Measurements from ENCODE around the gene PODNL1.
A peak's percentile ranks its signal among the peaks of the same experiment; 100 is the strongest.

PODNL1 gene, protein sequence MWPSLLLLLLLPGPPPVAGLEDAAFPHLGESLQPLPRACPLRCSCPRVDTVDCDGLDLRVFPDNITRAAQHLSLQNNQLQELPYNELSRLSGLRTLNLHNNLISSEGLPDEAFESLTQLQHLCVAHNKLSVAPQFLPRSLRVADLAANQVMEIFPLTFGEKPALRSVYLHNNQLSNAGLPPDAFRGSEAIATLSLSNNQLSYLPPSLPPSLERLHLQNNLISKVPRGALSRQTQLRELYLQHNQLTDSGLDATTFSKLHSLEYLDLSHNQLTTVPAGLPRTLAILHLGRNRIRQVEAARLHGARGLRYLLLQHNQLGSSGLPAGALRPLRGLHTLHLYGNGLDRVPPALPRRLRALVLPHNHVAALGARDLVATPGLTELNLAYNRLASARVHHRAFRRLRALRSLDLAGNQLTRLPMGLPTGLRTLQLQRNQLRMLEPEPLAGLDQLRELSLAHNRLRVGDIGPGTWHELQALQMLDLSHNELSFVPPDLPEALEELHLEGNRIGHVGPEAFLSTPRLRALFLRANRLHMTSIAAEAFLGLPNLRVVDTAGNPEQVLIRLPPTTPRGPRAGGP

DNA sequence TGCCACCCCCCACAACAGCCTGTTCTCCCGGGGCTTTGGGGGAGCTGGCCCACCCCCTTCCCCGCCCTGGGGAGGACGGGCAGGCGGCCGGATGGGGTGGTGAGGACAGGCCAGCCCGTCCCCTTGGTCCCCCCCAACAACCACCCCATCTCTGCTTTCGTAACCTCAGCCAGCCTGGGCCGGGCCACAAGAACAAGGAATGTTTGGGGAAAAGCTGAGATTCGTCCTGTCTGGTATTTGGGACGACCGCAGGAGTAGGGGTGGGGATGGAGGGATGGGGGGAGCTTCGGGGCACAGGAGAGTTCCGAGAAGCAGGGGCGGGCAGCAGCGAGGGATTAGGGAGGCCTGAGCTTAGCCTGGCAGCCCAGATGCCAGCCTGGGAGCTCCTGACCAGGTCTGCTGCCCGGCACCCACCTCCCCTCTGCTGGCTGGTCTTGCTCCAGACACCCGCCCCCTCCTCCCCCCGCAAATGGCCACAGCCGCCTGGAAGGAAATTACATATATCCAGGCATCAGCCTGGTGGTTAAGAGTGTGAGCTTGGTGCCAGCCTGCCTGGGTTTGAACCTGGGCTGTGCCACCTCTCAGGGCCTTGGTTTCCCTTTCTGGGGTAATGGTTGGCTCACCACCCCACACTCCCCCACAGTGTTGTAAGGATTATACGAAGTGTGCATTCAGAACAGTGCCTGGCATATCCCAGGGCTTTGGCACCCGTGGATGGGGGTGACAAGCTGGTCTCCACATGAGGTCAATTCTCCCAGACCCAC is at the start of gene PODNL1:
TSS of gene PODNL1 (minus strand) at position 117 of the 764 bp plus-strand sequence. CDS start 236 bp downstream, outside the sequence.
- TF ChIP-seq GATA1 (IDR thresholded peaks at IDR 0.05; ENCODE audit: low read depth, low read length) (no peak), POLR2A (IDR thresholded peaks at IDR 0.05; ENCODE audit: low read length) (no peak)
- no peak for DNase-seq

DNA sequence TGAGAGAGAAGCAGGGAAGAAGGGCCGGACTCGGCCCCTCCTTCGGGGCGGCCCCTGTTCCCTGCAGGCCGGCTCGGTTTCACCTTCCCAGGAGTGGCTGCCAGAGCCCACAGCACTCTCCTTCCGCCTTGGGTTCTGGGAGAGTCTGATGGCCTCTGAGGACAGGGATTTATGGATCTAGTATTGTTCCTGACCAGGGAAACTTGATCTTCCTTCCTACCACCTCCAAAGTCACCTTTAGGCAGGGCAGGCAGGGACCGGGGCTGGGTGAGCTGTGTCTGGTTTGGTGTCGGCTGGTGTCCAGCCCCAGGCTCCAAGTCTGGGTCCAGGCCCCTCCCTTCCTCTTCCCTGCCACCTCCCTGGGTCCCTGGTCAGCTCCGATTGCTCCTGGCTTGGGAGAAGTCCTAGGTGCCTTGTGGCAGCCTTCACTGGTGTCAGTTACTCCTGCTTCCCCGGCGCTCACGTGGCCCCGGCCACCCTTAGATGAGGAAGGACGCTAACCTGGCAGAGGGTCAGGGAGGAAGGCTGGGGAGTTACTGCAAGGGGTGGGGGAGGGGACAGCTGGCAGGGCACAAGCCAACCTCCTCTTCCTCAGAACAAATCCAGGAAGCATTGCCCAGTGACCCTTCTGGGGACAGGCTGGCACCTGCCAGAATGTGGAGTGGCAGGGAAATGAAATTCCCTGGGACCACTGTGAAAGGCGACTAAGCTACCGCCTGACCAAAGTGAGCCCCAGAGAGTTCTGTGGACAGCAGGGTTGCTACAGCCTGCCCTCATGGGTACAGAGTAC is 49.1 kb upstream of the PODNL1 start:
- TF ChIP-seq GATA1 (IDR thresholded peaks at IDR 0.05; ENCODE audit: low read depth, low read length) = no peak
- no peak for DNase-seq

DNA sequence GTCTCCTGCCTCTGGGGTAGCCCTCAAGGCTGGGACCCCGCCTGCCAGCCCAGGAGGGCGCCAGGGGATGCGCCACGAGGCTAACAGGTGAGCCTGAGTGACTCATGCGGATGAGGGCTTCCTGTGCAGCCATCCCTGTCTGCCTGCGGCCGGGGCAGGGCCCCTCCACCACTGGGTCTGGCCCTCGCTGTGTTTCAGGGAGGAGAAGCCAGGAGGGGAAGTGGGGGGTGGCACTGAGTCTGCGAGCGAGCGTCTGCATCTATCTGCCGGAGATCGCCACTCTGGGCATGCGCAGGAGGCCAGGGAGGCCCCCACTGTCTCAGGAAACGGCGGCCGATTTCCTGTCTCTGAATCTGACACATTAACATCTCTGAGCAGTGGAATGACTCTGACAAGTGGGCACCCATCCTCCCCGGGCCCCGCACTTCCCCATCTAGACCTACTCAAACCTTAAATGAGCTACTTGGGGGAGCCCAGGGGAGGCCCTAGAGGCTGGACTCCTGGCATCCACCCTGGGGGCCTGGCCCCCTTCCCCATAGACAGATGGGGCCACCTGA is 48.2 kb upstream of the PODNL1 start:
- TF ChIP-seq GATA1 (IDR thresholded peaks at IDR 0.05; ENCODE audit: low read depth, low read length) (no peak), POLR2A (IDR thresholded peaks at IDR 0.05; ENCODE audit: low read length) (no peak)
- peak; percentile 61 to 67 for DNase-seq

DNA sequence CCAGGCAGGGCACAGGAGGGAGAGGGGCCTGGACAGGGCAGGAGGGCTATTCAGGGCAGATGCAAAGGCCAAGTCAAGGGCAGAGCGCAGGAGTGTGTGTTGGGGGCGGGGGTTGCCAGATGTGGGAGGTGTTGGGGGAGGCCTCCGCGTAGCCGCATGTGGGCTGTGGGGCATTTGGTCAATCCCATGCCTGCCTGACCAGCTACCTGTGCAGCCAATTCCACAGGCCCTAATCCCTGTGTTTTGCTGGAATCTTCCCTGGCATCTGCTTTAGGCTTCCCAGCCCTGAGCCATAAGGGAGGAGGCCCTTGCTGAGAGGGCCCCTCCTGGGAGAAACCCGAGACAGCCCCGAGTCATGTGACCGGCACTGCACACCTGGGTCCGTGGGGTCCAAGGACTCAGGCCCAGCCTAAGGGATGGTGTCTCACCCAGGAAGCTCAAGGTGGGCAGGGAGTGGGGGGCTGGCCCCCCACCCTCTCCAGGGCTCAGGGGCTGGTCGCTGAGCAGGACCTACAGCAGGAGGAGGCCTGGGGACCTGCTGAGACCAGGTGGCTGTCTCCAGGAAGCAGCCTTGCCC is 47.6 kb upstream of the PODNL1 start:
- no peak for DNase-seq
- TF ChIP-seq GATA1 (IDR thresholded peaks at IDR 0.05; ENCODE audit: low read depth, low read length) = no peak
- TF ChIP-seq POLR2A (IDR thresholded peaks at IDR 0.05; ENCODE audit: low read length) = no peak

DNA sequence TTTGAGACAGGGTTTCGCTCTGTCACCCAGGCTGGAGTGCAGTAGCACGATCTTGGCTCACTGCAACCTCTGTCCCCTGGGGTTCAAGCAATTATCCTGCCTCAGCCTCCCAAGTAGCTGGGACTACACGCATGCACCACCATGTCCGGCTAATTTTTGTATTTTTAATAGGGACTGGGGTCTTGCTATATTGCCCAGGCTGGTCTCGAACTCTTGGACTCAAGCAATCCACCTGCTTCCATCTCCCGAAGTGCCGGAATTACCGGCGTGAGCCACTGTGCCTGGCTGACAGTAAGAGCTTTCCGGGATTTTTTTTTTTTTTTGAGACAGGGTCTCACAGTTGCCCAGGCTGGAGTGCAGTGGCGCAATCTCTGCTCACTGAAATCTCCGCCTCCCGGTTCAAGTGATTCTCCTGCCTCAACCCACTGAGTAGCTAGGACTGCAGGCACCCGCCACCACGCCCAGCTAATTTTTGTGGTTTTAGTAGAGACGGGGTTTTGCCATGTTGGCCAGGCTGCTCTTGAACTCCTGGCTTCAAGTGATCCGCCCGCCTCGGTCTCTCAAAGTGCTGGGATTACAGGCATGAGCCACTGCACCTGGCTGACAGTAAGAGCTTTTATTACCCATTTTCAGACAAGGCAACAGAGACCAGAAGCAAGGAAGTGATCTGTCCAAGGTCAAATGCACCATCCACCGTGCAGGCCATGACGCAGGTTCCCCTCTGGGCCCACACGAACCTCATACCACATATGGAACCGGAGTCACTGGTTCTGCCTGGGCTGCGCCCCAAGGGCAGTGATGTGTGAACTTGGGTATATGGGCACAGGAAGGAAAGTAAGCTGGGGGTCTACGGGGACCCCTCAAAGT is 46.9 kb upstream of the PODNL1 start:
- TF ChIP-seq GATA1 (IDR thresholded peaks at IDR 0.05; ENCODE audit: low read depth, low read length) (no peak), POLR2A (IDR thresholded peaks at IDR 0.05; ENCODE audit: low read length) (no peak)
- no peak for DNase-seq

DNA sequence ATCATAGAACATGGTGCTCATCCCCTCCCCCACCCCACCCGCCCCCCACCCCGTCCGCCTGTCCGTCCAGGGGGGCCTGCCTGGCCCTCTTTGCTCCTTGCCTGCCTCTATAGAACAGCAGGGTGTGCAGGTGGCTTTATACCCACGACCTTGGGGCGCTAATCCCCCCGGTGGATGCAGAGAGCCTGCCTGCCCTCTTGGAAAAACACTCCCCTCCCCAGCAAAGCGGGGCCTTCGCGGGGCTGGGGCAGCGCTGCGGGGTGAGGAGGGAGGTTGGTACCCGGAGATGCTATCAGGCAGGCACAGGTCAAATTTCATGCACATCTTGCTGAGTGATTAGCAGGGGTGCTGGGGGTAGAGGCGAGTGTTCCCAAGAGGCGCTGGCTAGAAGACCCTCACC is 46.0 kb upstream of the PODNL1 start:
- DNase-seq = no peak
- TF ChIP-seq GATA1 (IDR thresholded peaks at IDR 0.05; ENCODE audit: low read depth, low read length) (no peak), POLR2A (IDR thresholded peaks at IDR 0.05; ENCODE audit: low read length) (no peak)

DNA sequence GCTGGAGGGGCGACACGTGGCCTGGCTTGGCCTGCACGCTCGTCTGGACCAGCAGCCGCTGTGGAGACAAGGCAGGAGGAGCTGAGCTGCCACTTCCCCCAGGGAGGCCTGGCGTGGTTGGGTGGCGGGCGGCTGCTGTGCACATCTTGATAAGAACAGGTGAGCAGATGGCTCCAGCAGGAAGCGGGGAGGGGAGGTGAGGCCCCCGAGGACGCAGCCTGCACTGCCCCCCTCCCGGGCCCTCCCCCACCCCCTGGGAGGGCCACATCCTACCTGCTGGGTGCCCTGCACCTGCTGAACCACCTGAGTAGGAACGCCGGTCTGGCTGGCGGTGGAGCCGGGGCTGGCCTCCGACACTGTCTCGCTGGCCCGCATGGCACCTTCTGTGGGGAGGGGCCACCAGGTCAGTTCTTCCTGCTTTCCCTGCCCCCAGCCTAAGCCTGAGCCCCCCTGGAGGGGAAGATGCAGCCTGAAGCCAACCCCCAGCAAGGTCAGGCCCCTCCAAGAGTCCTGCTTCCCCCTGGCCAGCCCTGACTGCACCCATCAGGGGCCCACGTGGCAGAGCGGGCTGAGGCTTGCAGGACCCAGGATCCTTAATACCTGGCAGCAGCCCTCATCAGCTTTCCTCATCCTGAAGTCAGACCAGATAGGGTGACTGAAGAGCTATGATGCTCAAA is 45.1 kb upstream of the PODNL1 start:
- TF ChIP-seq GATA1 (IDR thresholded peaks at IDR 0.05; ENCODE audit: low read depth, low read length) = no peak
- no peak for TF ChIP-seq POLR2A (IDR thresholded peaks at IDR 0.05; ENCODE audit: low read length)
- no peak for DNase-seq

DNA sequence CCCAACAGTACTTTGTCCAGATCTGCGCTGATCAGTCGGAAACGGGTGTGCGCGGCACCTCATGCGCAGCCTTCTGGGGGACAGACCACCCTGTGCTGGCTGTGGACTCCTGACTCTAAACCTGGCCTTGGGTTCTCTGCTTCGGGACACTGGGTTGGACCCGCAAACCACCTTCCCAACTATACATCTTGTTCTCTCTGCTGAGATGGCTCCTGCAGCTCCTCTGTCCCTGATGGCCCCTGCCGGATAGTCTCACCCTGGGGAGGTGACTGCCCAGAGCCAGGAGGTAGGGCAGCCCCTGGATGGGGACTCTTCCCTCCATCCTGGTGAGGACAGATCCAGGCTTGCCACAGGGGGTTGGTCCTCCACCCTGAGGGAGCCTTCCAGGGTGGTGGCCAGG is 44.6 kb upstream of the PODNL1 start:
- no peak for DNase-seq
- TF ChIP-seq GATA1 (IDR thresholded peaks at IDR 0.05; ENCODE audit: low read depth, low read length) (no peak), POLR2A (IDR thresholded peaks at IDR 0.05; ENCODE audit: low read length) (no peak)

DNA sequence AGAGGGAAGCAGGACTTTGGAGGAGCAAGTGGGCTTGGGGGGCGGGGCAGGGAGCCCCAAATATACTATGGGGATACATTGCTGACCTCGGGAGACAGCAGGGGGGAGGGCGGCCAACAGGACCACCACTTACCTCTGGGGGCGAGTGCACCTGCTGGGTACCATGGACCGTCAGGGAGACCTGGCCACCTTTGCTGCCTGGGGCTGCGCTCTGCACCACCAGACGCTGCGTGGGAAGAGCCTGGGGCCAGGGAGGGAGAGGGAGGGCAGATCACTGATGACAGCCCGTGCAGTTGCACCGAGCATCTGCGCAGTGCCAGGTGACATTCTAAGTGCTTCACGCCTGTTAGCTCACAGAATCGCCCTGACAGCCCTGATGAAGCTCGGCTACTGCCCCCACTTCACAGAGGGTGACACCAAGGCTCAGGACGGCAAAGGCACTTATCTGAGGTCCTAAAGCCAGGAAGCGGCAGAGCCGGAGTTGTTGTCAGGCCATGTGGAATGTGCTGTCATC is 43.8 kb upstream of the PODNL1 start:
- TF ChIP-seq GATA1 (IDR thresholded peaks at IDR 0.05; ENCODE audit: low read depth, low read length) (no peak), POLR2A (IDR thresholded peaks at IDR 0.05; ENCODE audit: low read length) (no peak)
- no peak for DNase-seq

DNA sequence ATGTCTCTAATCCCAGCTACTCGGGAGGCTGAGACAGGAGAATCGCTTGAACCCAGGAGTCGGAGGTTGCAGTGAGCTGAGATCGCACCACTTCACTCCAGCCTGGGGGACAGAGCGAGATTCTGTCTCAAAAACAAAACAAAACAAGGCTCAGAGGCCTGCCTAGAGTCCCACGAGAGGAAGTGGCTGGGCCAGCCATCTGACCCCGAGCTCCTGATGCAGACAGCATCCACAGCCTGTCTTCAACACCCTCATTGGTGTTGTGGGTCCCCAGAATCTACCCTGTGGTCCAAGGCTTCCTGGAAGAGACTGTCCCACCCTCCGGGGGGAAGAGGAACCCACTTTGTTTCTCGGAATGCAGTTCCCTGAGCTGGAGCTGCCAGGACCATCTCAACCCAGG is 43.2 kb upstream of the PODNL1 start:
- no peak for TF ChIP-seq GATA1 (IDR thresholded peaks at IDR 0.05; ENCODE audit: low read depth, low read length)
- TF ChIP-seq POLR2A (IDR thresholded peaks at IDR 0.05; ENCODE audit: low read length) = no peak
- no peak for DNase-seq

DNA sequence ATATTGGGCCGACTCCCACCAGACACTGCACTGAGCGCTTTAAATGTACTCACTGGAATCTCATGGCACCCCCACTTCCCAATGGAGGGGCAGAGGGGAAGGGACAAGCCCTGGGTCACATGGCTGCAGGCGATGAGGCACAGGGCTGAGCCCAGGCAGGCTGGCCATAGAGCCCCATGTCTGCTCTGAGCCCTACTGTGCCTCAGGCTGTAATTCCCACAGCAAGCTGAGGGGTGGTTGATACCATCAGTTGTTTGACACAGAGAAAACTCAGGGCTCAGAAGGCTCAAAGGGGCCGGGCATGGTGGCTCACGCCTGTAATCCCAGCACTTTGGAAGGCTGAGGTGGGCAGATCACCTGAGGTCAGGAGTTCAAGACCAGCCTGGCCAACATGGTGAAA is 42.8 kb upstream of the PODNL1 start:
- TF ChIP-seq GATA1 (IDR thresholded peaks at IDR 0.05; ENCODE audit: low read depth, low read length) = no peak
- no peak for TF ChIP-seq POLR2A (IDR thresholded peaks at IDR 0.05; ENCODE audit: low read length)

DNA sequence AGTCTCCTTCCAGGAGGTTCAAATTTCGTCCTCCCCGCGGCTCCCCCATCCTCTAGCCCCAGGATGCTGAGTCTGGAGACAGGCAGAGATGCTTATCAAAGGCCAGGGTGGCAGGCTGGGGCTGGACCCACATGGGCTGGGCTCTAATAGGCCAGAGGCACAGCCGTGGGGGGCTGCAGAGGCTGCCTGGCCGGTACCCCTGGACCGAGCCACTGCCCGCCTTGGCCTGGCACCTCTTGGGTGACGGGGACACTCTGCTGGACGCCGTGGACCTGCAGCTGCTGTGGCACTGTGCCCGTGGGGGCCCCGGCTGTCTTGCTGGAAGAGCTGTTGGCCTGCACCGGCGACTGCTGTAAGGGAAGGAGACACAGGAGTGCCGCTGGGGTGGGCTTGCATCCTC is 42.1 kb upstream of the PODNL1 start:
- TF ChIP-seq POLR2A (IDR thresholded peaks at IDR 0.05; ENCODE audit: low read length) (no peak), GATA1 (IDR thresholded peaks at IDR 0.05; ENCODE audit: low read depth, low read length) (no peak)
- DNase-seq = no peak

More for the DNA sequence above, 42.8 kb upstream of the PODNL1 start:
- no peak for DNase-seq
